Fibroblast of lung (primary cell): ENCODE data around the gene LILRB5.
"Not testable (repeated sequence)": the region's sequence is repeated elsewhere in the genome, so short reads cannot be mapped to it uniquely, and the experiment has no call there.

Experiments used
- CTCF ChIP-seq, 2 donors: IDR thresholded peaks in 1 of 2; conservative IDR thresholded peaks in 1 of 2; 1 replicate in 1 of 2; 2 replicates in 1 of 2; pipeline ENCODE4 v1.5.1; 2011 to 2012; ENCODE audit warnings: low read length in 2 of 2, control low read depth in 1 of 2, inconsistent platforms in 1 of 2, low read depth in 1 of 2, mild to moderate bottlenecking in 1 of 2
- EZH2 ChIP-seq: IDR thresholded peaks from 2 replicates; pipeline ENCODE4 v1.5.1; 2012; ENCODE audit warnings: low read length, control low read depth, mild to moderate bottlenecking; ENCODE audit errors: missing control alignments

- TF ChIP-seq CTCF (conservative IDR thresholded peaks at IDR 0.05 in 1 of 2, IDR thresholded peaks at IDR 0.05 in 1 of 2; ENCODE audit: low read depth in 1 of 2, low read length in 2 of 2); EZH2: not testable (repeated sequence)
Measured at GRCh38 chr19:54278571-54279195, 21.6 kb upstream of the LILRB5 start.
